ENCODE measurements around the gene FXYD5. TPM values are rescaled to one million over a fixed set of nuclear protein-coding genes. Genes with fewer than 3 reads are reported as not detected.

The FXYD5 gene
- total and polyA plus RNA-seq, 10 of the 15 experiments (the other 5 are each of a cell fraction or from before 2014, with no cell fraction given), result 30.0 to 159 (median 93.9) TPM

GRCh38 chr19:35202722-35203688, 48.5 kb downstream of the FXYD5 start:
- H3K4me3 ChIP-seq, result no peak overlapping the region
- TF ChIP-seq CEBPB (IDR thresholded peaks at IDR 0.05; ENCODE audit: borderline replicate concordance in 1 of 2, low read depth in 2 of 2, low read length in 2 of 2) (no peak), MTA2 (IDR thresholded peaks at IDR 0.05; ENCODE audit: low read depth) (peak; percentile 83), NFYA (IDR thresholded peaks at IDR 0.05; ENCODE audit: borderline replicate concordance, low read depth, low read length) (no peak), MLLT1 (IDR thresholded peaks at IDR 0.05) (no peak)
- TF ChIP-seq, protein P1, sequence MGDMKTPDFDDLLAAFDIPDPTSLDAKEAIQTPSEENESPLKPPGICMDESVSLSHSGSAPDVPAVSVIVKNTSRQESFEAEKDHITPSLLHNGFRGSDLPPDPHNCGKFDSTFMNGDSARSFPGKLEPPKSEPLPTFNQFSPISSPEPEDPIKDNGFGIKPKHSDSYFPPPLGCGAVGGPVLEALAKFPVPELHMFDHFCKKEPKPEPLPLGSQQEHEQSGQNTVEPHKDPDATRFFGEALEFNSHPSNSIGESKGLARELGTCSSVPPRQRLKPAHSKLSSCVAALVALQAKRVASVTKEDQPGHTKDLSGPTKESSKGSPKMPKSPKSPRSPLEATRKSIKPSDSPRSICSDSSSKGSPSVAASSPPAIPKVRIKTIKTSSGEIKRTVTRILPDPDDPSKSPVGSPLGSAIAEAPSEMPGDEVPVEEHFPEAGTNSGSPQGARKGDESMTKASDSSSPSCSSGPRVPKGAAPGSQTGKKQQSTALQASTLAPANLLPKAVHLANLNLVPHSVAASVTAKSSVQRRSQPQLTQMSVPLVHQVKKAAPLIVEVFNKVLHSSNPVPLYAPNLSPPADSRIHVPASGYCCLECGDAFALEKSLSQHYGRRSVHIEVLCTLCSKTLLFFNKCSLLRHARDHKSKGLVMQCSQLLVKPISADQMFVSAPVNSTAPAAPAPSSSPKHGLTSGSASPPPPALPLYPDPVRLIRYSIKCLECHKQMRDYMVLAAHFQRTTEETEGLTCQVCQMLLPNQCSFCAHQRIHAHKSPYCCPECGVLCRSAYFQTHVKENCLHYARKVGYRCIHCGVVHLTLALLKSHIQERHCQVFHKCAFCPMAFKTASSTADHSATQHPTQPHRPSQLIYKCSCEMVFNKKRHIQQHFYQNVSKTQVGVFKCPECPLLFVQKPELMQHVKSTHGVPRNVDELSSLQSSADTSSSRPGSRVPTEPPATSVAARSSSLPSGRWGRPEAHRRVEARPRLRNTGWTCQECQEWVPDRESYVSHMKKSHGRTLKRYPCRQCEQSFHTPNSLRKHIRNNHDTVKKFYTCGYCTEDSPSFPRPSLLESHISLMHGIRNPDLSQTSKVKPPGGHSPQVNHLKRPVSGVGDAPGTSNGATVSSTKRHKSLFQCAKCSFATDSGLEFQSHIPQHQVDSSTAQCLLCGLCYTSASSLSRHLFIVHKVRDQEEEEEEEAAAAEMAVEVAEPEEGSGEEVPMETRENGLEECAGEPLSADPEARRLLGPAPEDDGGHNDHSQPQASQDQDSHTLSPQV (IDR thresholded peaks at IDR 0.05), result no peak
- TF ChIP-seq, protein P2, sequence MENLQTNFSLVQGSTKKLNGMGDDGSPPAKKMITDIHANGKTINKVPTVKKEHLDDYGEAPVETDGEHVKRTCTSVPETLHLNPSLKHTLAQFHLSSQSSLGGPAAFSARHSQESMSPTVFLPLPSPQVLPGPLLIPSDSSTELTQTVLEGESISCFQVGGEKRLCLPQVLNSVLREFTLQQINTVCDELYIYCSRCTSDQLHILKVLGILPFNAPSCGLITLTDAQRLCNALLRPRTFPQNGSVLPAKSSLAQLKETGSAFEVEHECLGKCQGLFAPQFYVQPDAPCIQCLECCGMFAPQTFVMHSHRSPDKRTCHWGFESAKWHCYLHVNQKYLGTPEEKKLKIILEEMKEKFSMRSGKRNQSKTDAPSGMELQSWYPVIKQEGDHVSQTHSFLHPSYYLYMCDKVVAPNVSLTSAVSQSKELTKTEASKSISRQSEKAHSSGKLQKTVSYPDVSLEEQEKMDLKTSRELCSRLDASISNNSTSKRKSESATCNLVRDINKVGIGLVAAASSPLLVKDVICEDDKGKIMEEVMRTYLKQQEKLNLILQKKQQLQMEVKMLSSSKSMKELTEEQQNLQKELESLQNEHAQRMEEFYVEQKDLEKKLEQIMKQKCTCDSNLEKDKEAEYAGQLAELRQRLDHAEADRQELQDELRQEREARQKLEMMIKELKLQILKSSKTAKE (IDR thresholded peaks at IDR 0.05; ENCODE audit: low read depth, poor library complexity, severe bottlenecking), result no peak
- H3K4me2 ChIP-seq (ENCODE audit: control insufficient read depth, insufficient read depth), result no peak overlapping the region
- no peak for FAIRE-seq
- in situ Hi-C loops (cut with MboI) (no loop called here), intact Hi-C loops (cut with micrococcal nuclease; ENCODE audit: unreplicated experiment) (no loop called here)
- ATAC-seq, result no peak
- no peaks in the 10 kb centered on the region; a peak in 1 of 4 replicates for H3K27me3 ChIP-seq (replicated peaks in 1 of 2; ENCODE audit: control insufficient read depth in 2 of 2, insufficient read depth in 2 of 2, low read length in 1 of 2)
- ChIA-PET RAD21 (ENCODE audit: unreplicated experiment) (interaction anchor here (1.2 kb wide), 1 partner anchor 62 kb away, joined by 3 read pairs; no protein-coding TSS in a partner anchor), CTCF (interaction anchor here (1.0 to 2.4 kb wide), 5 partner anchors 11 to 67 kb away, joined by 3 to 11 read pairs (median 4); partner anchors contain the start of gene FXYD7), POLR2A (interaction anchor here (0.8 to 1.5 kb wide), 4 partner anchors 9 to 55 kb away, joined by 3 to 6 read pairs (median 4); no protein-coding TSS in a partner anchor), SMC1A (ENCODE audit: uncharacterized antibody, unreplicated experiment) (interaction anchor here (0.7 to 1.4 kb wide), 4 partner anchors 14 to 61 kb away, joined by 3 to 5 read pairs (median 4); no protein-coding TSS in a partner anchor)
- no peaks in the 10 kb centered on the region for H3K9me3 ChIP-seq (replicated peaks; ENCODE audit: control insufficient read depth, insufficient read depth, low read length)
- H4K20me1 ChIP-seq (ENCODE audit: control insufficient read depth, insufficient read depth), result no peaks in the 10 kb centered on the region
- peaks cover 33% of the 10 kb centered on the region for H3K4me1 ChIP-seq (ENCODE audit: control insufficient read depth, insufficient read depth, low read length)
- H2AFZ ChIP-seq (ENCODE audit: control insufficient read depth, low read depth, low read length), result no peak overlapping the region
- WGBS (ENCODE audit: insufficient coverage, insufficient replicate concordance, low lambda C conversion rate, missing lambda C conversion rate), result 76% methylated on average over 4 of the region's 4 CpGs
- DNase-seq (ENCODE audit: low read depth, low spot score), result no peak
- no peak overlapping the region for H3K27ac ChIP-seq (ENCODE audit: control insufficient read depth, insufficient read depth)
- no peaks in the 10 kb centered on the region for H3K36me3 ChIP-seq (ENCODE audit: control insufficient read depth in 2 of 2, insufficient read depth in 2 of 2, low read length in 1 of 2)
- no peaks in the 10 kb centered on the region for H3K79me2 ChIP-seq (ENCODE audit: control insufficient read depth, insufficient read depth, low read length)
- BruUV-seq (replicated peaks), result no TSS peak
- H3K9ac ChIP-seq (ENCODE audit: control insufficient read depth, insufficient read depth, low read length), result no peak overlapping the region

All from GM12878 (cell line).